Measurements from ENCODE around the gene CNTNAP2. TPM values are rescaled to one million over a fixed set of nuclear protein-coding genes. Genes with fewer than 3 reads are reported as not detected.
A peak's percentile ranks its signal among the peaks of the same experiment; 100 is the strongest.

Gene CNTNAP2
- total RNA-seq (2021; fragmentation: NEBNext Ultra II Directional; extraction: Animal tissue kit (Norgen Biotek cat#: 25700)) (69.1 and 71.0 TPM in 2 replicates), polyA plus RNA-seq (2011; rRNA removed) (22.6 and 27.9 TPM in 2 replicates), polyA minus RNA-seq (2011; rRNA and poly(A)+ RNA removed) (35.1 and 45.1 TPM in 2 replicates)
- 26.4 TPM for polyA plus RNA-seq (2011; cell fraction: cytosol; rRNA removed)
- 32.5 TPM for polyA plus RNA-seq (2011; cell fraction: nucleus; rRNA removed)
- 21.7 to 34.3 TPM (median 26.0 TPM) in 4 replicates for polyA plus RNA-seq (2012, experiment 1 of 2)
- polyA plus RNA-seq (2012, experiment 2 of 2) = 3.3 TPM
- 79.5 TPM for polyA plus RNA-seq (2013, experiment 1 of 2)
- 75.8 TPM for polyA plus RNA-seq (2013, experiment 2 of 2)
- polyA minus RNA-seq (2011; cell fraction: cytosol; rRNA and poly(A)+ RNA removed) = 23.9 TPM
- 65.0 TPM for polyA minus RNA-seq (2011; cell fraction: nucleus; rRNA and poly(A)+ RNA removed)
- long read RNA-seq, experiment 1, partial matches to known transcripts = 2 of 66 reads
- long read RNA-seq, experiment 1, other reads (novel, unspliced or antisense) = 64 of 66 reads
- long read RNA-seq, experiment 2, full-length matches to known transcripts = 94 of 101 reads
- long read RNA-seq, experiment 2, partial matches to known transcripts = 0 of 101 reads
- long read RNA-seq, experiment 2, other reads (novel, unspliced or antisense) = 7 of 101 reads

- H3K27me3 ChIP-seq (replicated peaks in 1 of 4; ENCODE audit: control insufficient read depth in 3 of 4, extremely low read depth in 1 of 4, insufficient read depth in 3 of 4, low read length in 3 of 4) = peaks cover 0 to 9% (median 3%) of the 10 kb centered on the region in 4 experiments; a peak in 3 of 7 replicates
- DNase-seq (ENCODE audit: low read depth in 1 of 2, low spot score in 2 of 2) (peak; percentile 50 to 72), FAIRE-seq (no peak)
- H4K20me1 ChIP-seq (replicated peaks in 1 of 2; ENCODE audit: control insufficient read depth in 1 of 2, insufficient read depth in 2 of 2, low read length in 2 of 2) = peaks cover 3 to 5% of the 10 kb centered on the region in 2 experiments
- H4K8ac ChIP-seq (ENCODE audit: extremely low read depth, insufficient read depth, low read length) = no peak within 1 kb of the TSS
- no peak within 1 kb of the TSS for H2BK120ac ChIP-seq (replicated peaks; ENCODE audit: low read depth, low read length)
- H3K4me2 ChIP-seq (ENCODE audit: insufficient read depth in 1 of 2, low read depth in 2 of 2, low read length in 2 of 2) = peak within 1 kb of the TSS; percentile 90 to 99
- no peak within 1 kb of the TSS for H4K5ac ChIP-seq (ENCODE audit: insufficient read length, low read depth, low read length)
- 3% methylated on average over 25 of the region's 42 CpGs; no CpG with 5 or more reads in 1 of the 2 experiments for WGBS, 2 experiments (ENCODE audit: extremely low coverage in 1 of 2, insufficient coverage in 1 of 2, insufficient read length in 1 of 2, insufficient replicate concordance in 2 of 2, low coverage in 1 of 2, low lambda C conversion rate in 2 of 2, missing lambda C conversion rate in 1 of 2)
- peak within 1 kb of the TSS; percentile 64 to 70 (median 66) for H3K4me3 ChIP-seq (ENCODE audit: extremely low read depth in 1 of 4, insufficient read depth in 2 of 4, low read depth in 3 of 4, low read length in 4 of 4)
- H3K23me2 ChIP-seq (ENCODE audit: low read depth, low read length) = peaks cover 16% of the 10 kb centered on the region
- peaks cover 0 to 7% (median 1%) of the 10 kb centered on the region in 4 experiments; a peak in 5 of 7 replicates for H3K4me1 ChIP-seq (replicated peaks in 1 of 4; ENCODE audit: control insufficient read depth in 3 of 4, insufficient read depth in 4 of 4, low read length in 3 of 4)
- no peak within 1 kb of the TSS; the same call in 1 of the 2 replicates for H3K18ac ChIP-seq (ENCODE audit: extremely low read depth, low read length)
- no peak within 1 kb of the TSS for H3K14ac ChIP-seq (ENCODE audit: insufficient read length)
- no peaks in the 10 kb centered on the region for H3K9me3 ChIP-seq (ENCODE audit: insufficient read depth in 2 of 2, low read depth in 1 of 2, low read length in 1 of 2)
- no peak within 1 kb of the TSS for H3K56ac ChIP-seq (replicated peaks; ENCODE audit: insufficient read length, low read depth, low read length)
- no peak within 1 kb of the TSS for H2BK12ac ChIP-seq (ENCODE audit: low read depth, low read length)
- H3K27ac ChIP-seq (ENCODE audit: low read depth, low read length) = no peak within 1 kb of the TSS
- peak within 1 kb of the TSS; percentile 91 for H2AFZ ChIP-seq (ENCODE audit: low read length)
- no peaks in the 10 kb centered on the region for H3K79me1 ChIP-seq (ENCODE audit: low read depth, low read length)
- no peak within 1 kb of the TSS for H2BK15ac ChIP-seq (ENCODE audit: low read length)
- no peak within 1 kb of the TSS for H3K4ac ChIP-seq (replicated peaks; ENCODE audit: insufficient read length, low read depth, low read length)
- H3K9ac ChIP-seq (replicated peaks in 1 of 4; ENCODE audit: extremely low read depth in 1 of 4, low read depth in 3 of 4, low read length in 3 of 4) = no peak within 1 kb of the TSS; a peak in 1 of 7 replicates
- CTCF ChIA-PET (ENCODE audit: partially characterized antibody) = interaction anchor here (0.5 to 2.7 kb wide), 11 partner anchors 9 to 1086 kb away, joined by 3 to 14 read pairs (median 3); no protein-coding TSS in a partner anchor
- no peak within 1 kb of the TSS for H2BK5ac ChIP-seq (ENCODE audit: low read depth, low read length)
- no peak within 1 kb of the TSS for H2BK20ac ChIP-seq (ENCODE audit: low read length)
- H3K23ac ChIP-seq (ENCODE audit: insufficient read length) = no peak within 1 kb of the TSS
- H2AK5ac ChIP-seq (ENCODE audit: low read depth, low read length) = no peak within 1 kb of the TSS
- POLR2A ChIA-PET (ENCODE audit: partially characterized antibody) = interaction anchor here (0.5 to 1.3 kb wide), 4 partner anchors 9 to 453 kb away, joined by 3 to 5 read pairs (median 3); no protein-coding TSS in a partner anchor
- no peak within 1 kb of the TSS for H4K91ac ChIP-seq (replicated peaks; ENCODE audit: insufficient read length, low read length)
- no peaks in the 10 kb centered on the region for H3K36me3 ChIP-seq (ENCODE audit: control insufficient read depth in 2 of 4, insufficient read depth in 4 of 4, low read length in 3 of 4)
- no peaks in the 10 kb centered on the region for H3K79me2 ChIP-seq (ENCODE audit: control insufficient read depth in 1 of 2, insufficient read depth in 2 of 2, low read length in 2 of 2)
- TF ChIP-seq SAP30 (IDR thresholded peaks at IDR 0.05; ENCODE audit: insufficient read depth, insufficient replicate concordance, low read length) (peak; percentile 41), CTBP2 (IDR thresholded peaks at IDR 0.05; ENCODE audit: borderline replicate concordance, insufficient read depth, insufficient read length, low read length) (no peak), BRCA1 (IDR thresholded peaks at IDR 0.05; ENCODE audit: low read depth, low read length) (no peak), ASH2L (IDR thresholded peaks at IDR 0.05; ENCODE audit: low read length) (peak; percentile 82), CREB1 (IDR thresholded peaks at IDR 0.05) (0 out of 2 replicates have a peak, but pooled peaks have one; percentile 4), CBX8 (IDR thresholded peaks at IDR 0.05; ENCODE audit: borderline replicate concordance, low read depth, low read length) (no peak), CEBPB (IDR thresholded peaks at IDR 0.05; ENCODE audit: low read depth, low read length) (no peak), SIX5 (IDR thresholded peaks at IDR 0.05; ENCODE audit: low read depth, low read length) (no peak)
- TF ChIP-seq, protein P1, sequence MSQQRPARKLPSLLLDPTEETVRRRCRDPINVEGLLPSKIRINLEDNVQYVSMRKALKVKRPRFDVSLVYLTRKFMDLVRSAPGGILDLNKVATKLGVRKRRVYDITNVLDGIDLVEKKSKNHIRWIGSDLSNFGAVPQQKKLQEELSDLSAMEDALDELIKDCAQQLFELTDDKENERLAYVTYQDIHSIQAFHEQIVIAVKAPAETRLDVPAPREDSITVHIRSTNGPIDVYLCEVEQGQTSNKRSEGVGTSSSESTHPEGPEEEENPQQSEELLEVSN (IDR thresholded peaks at IDR 0.05) = no peak
Measured at GRCh38 chr7:146116521-146117222, at the start of gene CNTNAP2. TSS of gene CNTNAP2 (plus strand) at chr7:146116801. CDS start at chr7:146116877, 76 bp downstream.
